ENCODE data around the gene ZEB2. TPM values are rescaled to one million over a fixed set of nuclear protein-coding genes. Genes with fewer than 3 reads are reported as not detected.

ZEB2 gene
- total and polyA plus RNA-seq, 10 of the 15 experiments (the other 5 are each of a cell fraction or from before 2014, with no cell fraction given), result 0.14 to 3.2 (median 0.84) TPM

- no peak overlapping the region for H3K9ac ChIP-seq (ENCODE audit: control insufficient read depth, insufficient read depth, low read length)
- H3K9me3 ChIP-seq (replicated peaks; ENCODE audit: control insufficient read depth, insufficient read depth, low read length), result no peaks in the 10 kb centered on the region
- FAIRE-seq (no peak), DNase-seq (ENCODE audit: low read depth, low spot score) (no peak), ATAC-seq (no peak)
- H3K4me3 ChIP-seq, result no peak overlapping the region
- no TSS peak for BruUV-seq (replicated peaks)
- SMC1A ChIA-PET (ENCODE audit: uncharacterized antibody, unreplicated experiment), result interaction anchor here (0.7 kb wide), 1 partner anchor 181 kb away, joined by 3 read pairs; no protein-coding TSS in a partner anchor
- RAD21 ChIA-PET (ENCODE audit: unreplicated experiment), result no interaction called here
- no peak overlapping the region for H3K27ac ChIP-seq (ENCODE audit: control insufficient read depth, insufficient read depth)
- H3K27me3 ChIP-seq (replicated peaks in 1 of 2; ENCODE audit: control insufficient read depth in 2 of 2, insufficient read depth in 2 of 2, low read length in 1 of 2), result no peaks in the 10 kb centered on the region
- TF ChIP-seq BMI1 (IDR thresholded peaks at IDR 0.05; ENCODE audit: borderline replicate concordance) (no peak), CHD4 (IDR thresholded peaks at IDR 0.05) (no peak), REST (IDR thresholded peaks at IDR 0.05; ENCODE audit: low read depth, low read length) (no peak), GABPA (IDR thresholded peaks at IDR 0.05; ENCODE audit: low read depth) (no peak), CHD1 (IDR thresholded peaks at IDR 0.05; ENCODE audit: low read depth, low read length) (no peak), LARP7 (IDR thresholded peaks at IDR 0.05) (no peak), EP300 (IDR thresholded peaks at IDR 0.05; ENCODE audit: borderline replicate concordance in 1 of 2, control insufficient read depth in 1 of 2, low read depth in 2 of 2, low read length in 2 of 2) (no peak), YY1 (IDR thresholded peaks at IDR 0.05; ENCODE audit: low read depth, low read length) (no peak), ZBTB4 (CRISPR knock-in tag; IDR thresholded peaks at IDR 0.05) (no peak), CTCF (IDR thresholded peaks at IDR 0.05 in 2 of 3, conservative IDR thresholded peaks at IDR 0.05 in 1 of 3; ENCODE audit: control insufficient read depth in 2 of 3, extremely low read depth in 1 of 3, insufficient read depth in 1 of 3, low read depth in 3 of 3, low read length in 3 of 3) (no peak)
- CTCF ChIA-PET, result no interaction called here
- H3K36me3 ChIP-seq (ENCODE audit: control insufficient read depth in 2 of 2, insufficient read depth in 2 of 2, low read length in 1 of 2), result no peaks in the 10 kb centered on the region
- in situ Hi-C loops (cut with MboI), result no loop called here
- no peak overlapping the region for H2AFZ ChIP-seq (ENCODE audit: control insufficient read depth, low read depth, low read length)
- intact Hi-C loops (cut with micrococcal nuclease; ENCODE audit: unreplicated experiment), result no loop called here
- POLR2A ChIA-PET, result no interaction called here
- WGBS (ENCODE audit: insufficient coverage, insufficient replicate concordance, low lambda C conversion rate, missing lambda C conversion rate), result 0% methylated on average over 2 of the region's 2 CpGs
- H3K79me2 ChIP-seq (ENCODE audit: control insufficient read depth, insufficient read depth, low read length), result no peaks in the 10 kb centered on the region
- H3K4me2 ChIP-seq (ENCODE audit: control insufficient read depth, insufficient read depth), result no peak overlapping the region
- no peaks in the 10 kb centered on the region for H4K20me1 ChIP-seq (ENCODE audit: control insufficient read depth, insufficient read depth)
- H3K4me1 ChIP-seq (ENCODE audit: control insufficient read depth, insufficient read depth, low read length), result no peaks in the 10 kb centered on the region
Measured at GRCh38 chr2:144405321-144405720, 114.6 kb downstream of the ZEB2 start.

Data from GM12878 (cell line).